Esophagus muscularis mucosa (tissue), 3 donors: Measurements from ENCODE around the gene ITGAX.

Experiments used
- CTCF ChIP-seq, 3 experiments: fragments of 200-600 bp in 2 of 3; fragments of 450-650 bp in 1 of 3; sonication (generic) in 2 of 3; IDR thresholded peaks; one replicate each; pipeline ENCODE4 v1.5.1; 2017 to 2019; ENCODE audit warnings: antibody characterized with exemption in 3 of 3, mild to moderate bottlenecking in 2 of 3, moderate library complexity in 1 of 3
- POLR2A ChIP-seq: fragments of 450-650 bp; IDR thresholded peaks from one replicate; pipeline ENCODE4 v1.6.1; 2017; ENCODE audit warnings: antibody characterized with exemption, moderate library complexity, mild to moderate bottlenecking, low read depth
- POLR2AphosphoS5 ChIP-seq, 2 donors: sonication (generic); formaldehyde crosslinking; IDR thresholded peaks; one replicate each; pipeline ENCODE4 v1.6.1; 2017; ENCODE audit warnings: antibody characterized with exemption in 2 of 2

GRCh38 chr16:31371008-31371407 is 16.0 kb downstream of the ITGAX start:
- TF ChIP-seq CTCF (IDR thresholded peaks at IDR 0.05), result no peak
- TF ChIP-seq POLR2A, result no peak
- TF ChIP-seq POLR2AphosphoS5 (IDR thresholded peaks at IDR 0.05), result no peak
